Panc1 (cell line): ENCODE data around the gene UGT1A9. TPM values are rescaled to one million over a fixed set of nuclear protein-coding genes. Genes with fewer than 3 reads are reported as not detected.

Experiments used
- ATAC-seq: fragments of 200-7000 bp; cut with Tn5 transposase; 2 replicates; pipeline ENCODE4 v1.9.1; 2020; ENCODE audit warnings: mild to moderate bottlenecking, moderate library complexity
- BruUV-seq: library from RNA; stranded (reverse); fragments of 400-500 nt; replicated peaks from 2 replicates; lab custom pipeline; 2021; lab: Mats Ljungman, UMichigan
- CTCF ChIA-PET: fragments of 300-600 bp; sonication (Branson Sonifier 250); formaldehyde crosslinking; loops from one replicate; lab custom pipeline; 2022; ENCODE audit warnings: antibody characterized with exemption; lab: Charles Lee
- POLR2A ChIA-PET: fragments of 300-600 bp; sonication (Branson Sonifier 250); formaldehyde crosslinking; loops from one replicate; lab custom pipeline; 2022; ENCODE audit warnings: antibody characterized with exemption; lab: Charles Lee
- DNase-seq: peaks from one replicate; pipeline ENCODE4 v3.0.0-alpha.2; 2010; ENCODE audit warnings: low read depth, low spot score
- H3K27ac ChIP-seq: 2 replicates; pipeline ENCODE4 v1.5.1; 2011; ENCODE audit warnings: mild to moderate bottlenecking, low read length, inconsistent platforms
- H3K27me3 ChIP-seq: fragments of 200-500 bp; sonication (Bioruptor generic); 2 replicates; pipeline ENCODE4 v1.6.0; 2014; ENCODE audit warnings: low read length, inconsistent platforms; ENCODE audit not compliant: control insufficient read depth, insufficient read depth
- H3K36me3 ChIP-seq: fragments of 200-500 bp; sonication (Bioruptor generic); 2 replicates; pipeline ENCODE4 v1.5.1; 2014; ENCODE audit warnings: inconsistent platforms, mild to moderate bottlenecking, low read length, moderate library complexity; ENCODE audit not compliant: control insufficient read depth, insufficient read depth
- H3K4me1 ChIP-seq: 2 replicates; pipeline ENCODE4 v1.5.1; 2011; ENCODE audit warnings: inconsistent platforms, mild to moderate bottlenecking, low read length, moderate library complexity; ENCODE audit not compliant: control insufficient read depth, insufficient read depth
- H3K4me3 ChIP-seq, 2 experiments: 2 replicates each; pipeline ENCODE4 v1.5.1; 2011 to 2012; ENCODE audit warnings: low read depth in 2 of 2, low read length in 2 of 2, mild to moderate bottlenecking in 2 of 2, inconsistent platforms in 1 of 2, moderate library complexity in 1 of 2
- H3K9me3 ChIP-seq: fragments of 200-500 bp; sonication (Bioruptor generic); 2 replicates; pipeline ENCODE4 v1.5.1; 2014; ENCODE audit warnings: low read depth, mild to moderate bottlenecking, inconsistent platforms, low read length, moderate library complexity; ENCODE audit not compliant: control insufficient read depth, insufficient read depth
- POLR2AphosphoS5 ChIP-seq: IDR thresholded peaks from 2 replicates; pipeline ENCODE4 v1.6.1; 2012; ENCODE audit warnings: mild to moderate bottlenecking, low read depth, low read length, moderate library complexity
- SIN3A ChIP-seq: IDR thresholded peaks from 2 replicates; pipeline ENCODE4 v1.6.1; 2012; ENCODE audit warnings: low read depth, mild to moderate bottlenecking, low read length, moderate library complexity, borderline replicate concordance; ENCODE audit not compliant: insufficient read depth
- TCF7L2 ChIP-seq: IDR thresholded peaks from 2 replicates; pipeline ENCODE4 v1.6.1; 2011; ENCODE audit warnings: mild to moderate bottlenecking, low read depth, low read length, inconsistent platforms
- in situ Hi-C: cut with HindIII; loops from 2 replicates; pipeline ENCODE4 v1.10.0; 2016; ENCODE audit warnings: low sequenced_read_pairs, low pct_unique_long_range_greater_than_20kb
- intact Hi-C: fragments of 100-400 bp; cut with micrococcal nuclease; formaldehyde crosslinking; loops from one replicate; pipeline ENCODE4 v1.10.0; 2022; ENCODE audit not compliant: unreplicated experiment
- total RNA-seq: library from RNA; stranded (reverse); gene quantifications from one replicate; pipeline ENCODE4 v1.2.1, GENCODE V29; 2021; ENCODE audit not compliant: unreplicated experiment
- TF ChIP-seq, protein P1 (sequence below), 2 experiments: IDR thresholded peaks; 2 replicates each; pipeline ENCODE4 v1.6.1; 2011 to 2012; ENCODE audit warnings: low read depth in 2 of 2, control low read depth in 1 of 2, low read length in 1 of 2, mild to moderate bottlenecking in 1 of 2, moderate library complexity in 1 of 2; ENCODE audit not compliant: insufficient read depth in 1 of 2
- TF ChIP-seq, protein P2 (sequence below): fragments of 450-650 bp; IDR thresholded peaks from 2 replicates; pipeline ENCODE4 v1.5.1; 2017; ENCODE audit warnings: mild to moderate bottlenecking

Gene UGT1A9
- total RNA-seq, 1 experiment from 2014 or later: not detected

DNA sequence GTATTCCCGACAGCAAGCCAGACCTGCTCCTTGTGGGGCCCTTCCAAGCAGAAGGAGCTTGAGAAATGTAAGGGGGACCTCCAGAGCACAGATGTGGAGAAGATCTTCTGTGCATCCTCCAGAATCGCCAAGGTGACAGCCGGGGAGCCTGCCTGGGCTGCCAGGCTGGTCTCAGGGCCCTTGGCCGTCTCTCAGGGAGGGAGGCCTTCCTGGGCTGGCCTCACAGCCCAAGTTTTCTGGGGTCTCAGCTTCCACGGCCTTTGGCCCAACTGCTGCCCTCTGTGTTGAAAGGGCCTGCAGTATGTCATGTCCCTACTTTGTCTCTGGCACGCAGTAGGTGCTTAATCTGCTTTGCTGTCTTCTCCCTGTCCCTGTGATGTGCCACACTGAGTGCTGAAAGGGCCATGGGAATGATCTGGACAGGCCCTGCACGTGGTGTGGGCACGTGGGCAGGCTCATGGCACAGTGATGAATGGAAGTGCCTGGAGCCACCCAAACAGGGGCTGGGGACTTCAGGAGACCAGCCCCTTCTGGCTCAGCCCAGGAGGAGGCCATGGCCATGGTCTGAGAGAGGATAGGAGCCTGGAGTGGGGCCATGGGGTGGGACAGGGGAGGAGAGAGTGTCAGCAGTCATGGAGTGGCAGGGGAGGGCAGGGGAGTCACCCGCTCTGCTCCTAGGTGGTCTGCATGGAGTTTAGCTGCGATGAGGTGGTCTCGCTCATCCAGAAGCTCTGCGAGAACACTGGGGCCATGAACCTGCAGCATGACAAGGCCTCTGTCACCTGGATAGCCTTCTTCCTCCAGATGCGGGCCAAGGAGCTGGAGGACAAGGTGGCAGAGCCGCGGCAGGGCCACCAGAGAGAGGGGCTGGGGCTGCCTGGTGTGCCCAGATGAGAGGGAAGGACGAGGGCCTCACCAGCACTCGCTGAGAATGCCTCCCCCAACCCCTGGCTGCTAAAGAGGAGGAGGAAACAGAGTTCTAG, 147.2 kb downstream of the UGT1A9 start:
- ChIA-PET CTCF (no interaction called here), POLR2A (no interaction called here)
- in situ Hi-C loops: no loop called here
- DNase-seq (no peak), ATAC-seq (no peak)
- TF ChIP-seq SIN3A (no peak), POLR2AphosphoS5 (no peak)
- TF ChIP-seq, protein P1, sequence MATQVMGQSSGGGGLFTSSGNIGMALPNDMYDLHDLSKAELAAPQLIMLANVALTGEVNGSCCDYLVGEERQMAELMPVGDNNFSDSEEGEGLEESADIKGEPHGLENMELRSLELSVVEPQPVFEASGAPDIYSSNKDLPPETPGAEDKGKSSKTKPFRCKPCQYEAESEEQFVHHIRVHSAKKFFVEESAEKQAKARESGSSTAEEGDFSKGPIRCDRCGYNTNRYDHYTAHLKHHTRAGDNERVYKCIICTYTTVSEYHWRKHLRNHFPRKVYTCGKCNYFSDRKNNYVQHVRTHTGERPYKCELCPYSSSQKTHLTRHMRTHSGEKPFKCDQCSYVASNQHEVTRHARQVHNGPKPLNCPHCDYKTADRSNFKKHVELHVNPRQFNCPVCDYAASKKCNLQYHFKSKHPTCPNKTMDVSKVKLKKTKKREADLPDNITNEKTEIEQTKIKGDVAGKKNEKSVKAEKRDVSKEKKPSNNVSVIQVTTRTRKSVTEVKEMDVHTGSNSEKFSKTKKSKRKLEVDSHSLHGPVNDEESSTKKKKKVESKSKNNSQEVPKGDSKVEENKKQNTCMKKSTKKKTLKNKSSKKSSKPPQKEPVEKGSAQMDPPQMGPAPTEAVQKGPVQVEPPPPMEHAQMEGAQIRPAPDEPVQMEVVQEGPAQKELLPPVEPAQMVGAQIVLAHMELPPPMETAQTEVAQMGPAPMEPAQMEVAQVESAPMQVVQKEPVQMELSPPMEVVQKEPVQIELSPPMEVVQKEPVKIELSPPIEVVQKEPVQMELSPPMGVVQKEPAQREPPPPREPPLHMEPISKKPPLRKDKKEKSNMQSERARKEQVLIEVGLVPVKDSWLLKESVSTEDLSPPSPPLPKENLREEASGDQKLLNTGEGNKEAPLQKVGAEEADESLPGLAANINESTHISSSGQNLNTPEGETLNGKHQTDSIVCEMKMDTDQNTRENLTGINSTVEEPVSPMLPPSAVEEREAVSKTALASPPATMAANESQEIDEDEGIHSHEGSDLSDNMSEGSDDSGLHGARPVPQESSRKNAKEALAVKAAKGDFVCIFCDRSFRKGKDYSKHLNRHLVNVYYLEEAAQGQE (IDR thresholded peaks at IDR 0.05; ENCODE audit: insufficient read depth in 1 of 2, low read depth in 2 of 2, low read length in 1 of 2): no peak
- TF ChIP-seq, protein P2, sequence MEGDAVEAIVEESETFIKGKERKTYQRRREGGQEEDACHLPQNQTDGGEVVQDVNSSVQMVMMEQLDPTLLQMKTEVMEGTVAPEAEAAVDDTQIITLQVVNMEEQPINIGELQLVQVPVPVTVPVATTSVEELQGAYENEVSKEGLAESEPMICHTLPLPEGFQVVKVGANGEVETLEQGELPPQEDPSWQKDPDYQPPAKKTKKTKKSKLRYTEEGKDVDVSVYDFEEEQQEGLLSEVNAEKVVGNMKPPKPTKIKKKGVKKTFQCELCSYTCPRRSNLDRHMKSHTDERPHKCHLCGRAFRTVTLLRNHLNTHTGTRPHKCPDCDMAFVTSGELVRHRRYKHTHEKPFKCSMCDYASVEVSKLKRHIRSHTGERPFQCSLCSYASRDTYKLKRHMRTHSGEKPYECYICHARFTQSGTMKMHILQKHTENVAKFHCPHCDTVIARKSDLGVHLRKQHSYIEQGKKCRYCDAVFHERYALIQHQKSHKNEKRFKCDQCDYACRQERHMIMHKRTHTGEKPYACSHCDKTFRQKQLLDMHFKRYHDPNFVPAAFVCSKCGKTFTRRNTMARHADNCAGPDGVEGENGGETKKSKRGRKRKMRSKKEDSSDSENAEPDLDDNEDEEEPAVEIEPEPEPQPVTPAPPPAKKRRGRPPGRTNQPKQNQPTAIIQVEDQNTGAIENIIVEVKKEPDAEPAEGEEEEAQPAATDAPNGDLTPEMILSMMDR: no peak
- Histone ChIP-seq H3K36me3 (no peaks in the 10 kb centered on the region), H3K4me3 (no peak overlapping the region), H3K9me3 (no peaks in the 10 kb centered on the region), H3K4me1 (no peaks in the 10 kb centered on the region), H3K27me3 (no peaks in the 10 kb centered on the region), H3K27ac (no peak overlapping the region)
- no TSS peak for BruUV-seq
- intact Hi-C loops: no loop called here

DNA sequence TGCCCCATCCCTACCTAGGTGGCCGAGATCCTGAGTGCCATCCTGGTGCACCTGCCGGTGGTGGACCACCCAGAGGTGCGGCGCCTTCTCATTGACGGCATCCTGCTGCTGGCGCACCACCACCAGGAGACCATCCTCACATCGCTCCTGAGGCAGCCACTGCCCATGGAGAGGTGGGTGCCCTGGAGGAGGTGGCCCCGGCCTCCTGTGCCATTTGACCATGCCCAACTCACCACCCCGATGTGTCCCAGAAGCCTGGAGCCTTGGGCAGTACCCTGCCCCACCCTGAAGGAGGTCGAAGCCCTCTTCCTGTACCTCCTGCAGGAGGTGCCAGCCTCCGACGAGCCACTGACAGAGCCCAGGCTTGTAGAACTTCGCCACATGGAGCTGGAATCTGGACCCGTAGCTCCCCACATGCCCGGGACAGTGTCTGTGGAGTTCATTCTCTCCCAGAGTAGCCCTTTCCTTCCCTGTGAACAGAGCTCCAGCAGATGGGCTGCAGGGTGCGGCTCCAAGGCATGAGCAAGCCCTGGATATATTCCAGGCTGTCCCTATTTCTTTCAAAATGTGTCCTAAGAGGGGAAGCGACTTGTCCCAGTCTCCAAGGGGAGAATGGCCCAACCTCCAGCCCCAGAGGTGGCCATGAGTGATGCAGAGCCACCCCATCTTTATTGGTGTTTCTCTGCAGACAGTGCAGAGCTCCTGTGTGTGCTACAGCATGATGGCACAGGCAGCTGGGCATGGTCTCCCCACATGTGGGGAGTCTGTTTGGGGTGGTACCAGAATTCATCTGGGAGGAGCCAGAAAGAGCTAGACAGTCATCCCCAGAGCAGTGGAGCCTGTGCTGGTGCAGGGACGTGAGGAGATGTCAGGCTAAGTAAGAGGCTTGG, 148.4 kb downstream of the UGT1A9 start:
- ChIA-PET POLR2A (no interaction called here), CTCF (no interaction called here)
- H3K36me3 ChIP-seq: no peaks in the 10 kb centered on the region
- no peak overlapping the region for H3K4me3 ChIP-seq
- no peak overlapping the region for H3K27ac ChIP-seq
- ATAC-seq (peak; percentile 32; the same call in 1 of the 2 replicates), DNase-seq (no peak)
- no peaks in the 10 kb centered on the region for H3K27me3 ChIP-seq
- in situ Hi-C loops: no loop called here
- no TSS peak for BruUV-seq
- TF ChIP-seq, protein P1 (IDR thresholded peaks at IDR 0.05; ENCODE audit: insufficient read depth in 1 of 2, low read depth in 2 of 2, low read length in 1 of 2): no peak
- TF ChIP-seq TCF7L2 (no peak), POLR2AphosphoS5 (no peak), SIN3A (no peak)
- TF ChIP-seq, protein P2: no peak
- H3K4me1 ChIP-seq: no peaks in the 10 kb centered on the region
- no peaks in the 10 kb centered on the region for H3K9me3 ChIP-seq
- intact Hi-C loops: no loop called here
